KMS-11 (cell line): ENCODE measurements around the gene CAV3.

Experiments
- H2AFZ ChIP-seq: fragments of 200-600 bp; sonication (generic); 2 replicates; pipeline ENCODE4 v1.6.1; 2016; ENCODE audit warnings: antibody characterized with exemption, mixed run types, low read depth
- H3K27ac ChIP-seq: fragments of 200-600 bp; sonication (generic); 2 replicates; pipeline ENCODE4 v1.6.1; 2016; ENCODE audit warnings: mild to moderate bottlenecking, mixed run types
- H3K27me3 ChIP-seq: fragments of 200-600 bp; sonication (generic); 2 replicates; pipeline ENCODE4 v1.6.1; 2017; ENCODE audit warnings: mild to moderate bottlenecking, low read depth, mixed run types, moderate library complexity; ENCODE audit not compliant: insufficient read depth
- H3K36me3 ChIP-seq: fragments of 200-600 bp; sonication (generic); 2 replicates; pipeline ENCODE4 v1.6.1; 2017; ENCODE audit warnings: mild to moderate bottlenecking, mixed run types; ENCODE audit not compliant: insufficient read depth
- H3K4me1 ChIP-seq: fragments of 200-600 bp; sonication (generic); 2 replicates; pipeline ENCODE4 v1.6.1; 2016; ENCODE audit warnings: mild to moderate bottlenecking, low read depth, mixed run types; ENCODE audit not compliant: poor library complexity, severe bottlenecking
- H3K4me2 ChIP-seq: fragments of 200-600 bp; sonication (generic); 2 replicates; pipeline ENCODE4 v1.7.0; 2016; ENCODE audit warnings: mild to moderate bottlenecking, mixed run types
- H3K4me3 ChIP-seq: fragments of 200-600 bp; sonication (generic); IDR thresholded peaks from 2 replicates; pipeline ENCODE4 v1.6.1; 2017; ENCODE audit warnings: low read depth, low read length, mixed read lengths; ENCODE audit not compliant: insufficient read depth
- H3K79me2 ChIP-seq: fragments of 200-600 bp; sonication (generic); 2 replicates; pipeline ENCODE4 v1.6.1; 2016; ENCODE audit warnings: low read depth, mixed run types; ENCODE audit not compliant: insufficient read depth
- H3K9ac ChIP-seq: fragments of 200-600 bp; sonication (generic); 2 replicates; pipeline ENCODE4 v1.6.1; 2016; ENCODE audit warnings: mild to moderate bottlenecking, mixed run types
- H4K20me1 ChIP-seq: fragments of 200-600 bp; sonication (generic); 2 replicates; pipeline ENCODE4 v1.6.1; 2016; ENCODE audit warnings: mild to moderate bottlenecking, mixed run types; ENCODE audit not compliant: insufficient read depth
- CTCF ChIP-seq: fragments of 200-600 bp; sonication (generic); conservative IDR thresholded peaks from 2 replicates; pipeline ENCODE4 v1.6.1; 2017; ENCODE audit warnings: low read depth, mild to moderate bottlenecking, antibody characterized with exemption, low read length, moderate library complexity, mixed read lengths

CAV3 gene

GRCh38 chr3:8775602-8776001 is 42.0 kb downstream of the CAV3 start:
- Histone ChIP-seq H4K20me1 (no peaks in the 10 kb centered on the region), H3K79me2 (no peaks in the 10 kb centered on the region), H3K4me3 (no peak overlapping the region), H3K27ac (no peak overlapping the region), H3K4me2 (no peak overlapping the region), H3K27me3 (no peaks in the 10 kb centered on the region), H3K4me1 (no peaks in the 10 kb centered on the region), H3K36me3 (no peaks in the 10 kb centered on the region), H3K9ac (no peak overlapping the region), H2AFZ (no peak overlapping the region)
- no peak for TF ChIP-seq CTCF

- no peaks in the 10 kb centered on the region for H3K4me1 ChIP-seq
- H3K4me2 ChIP-seq, result no peak overlapping the region
- no peaks in the 10 kb centered on the region for H4K20me1 ChIP-seq
- H3K27me3 ChIP-seq, result no peaks in the 10 kb centered on the region
- no peak overlapping the region for H3K9ac ChIP-seq
- no peak overlapping the region for H2AFZ ChIP-seq
- H3K4me3 ChIP-seq, result no peak overlapping the region
- no peaks in the 10 kb centered on the region for H3K79me2 ChIP-seq
- no peak for TF ChIP-seq CTCF
- H3K36me3 ChIP-seq, result no peaks in the 10 kb centered on the region
- H3K27ac ChIP-seq, result no peak overlapping the region
Measured at GRCh38 chr3:8776406-8776805, 42.8 kb downstream of the CAV3 start.

GRCh38 chr3:8777201-8777977 is 43.8 kb downstream of the CAV3 start:
- Histone ChIP-seq H3K4me2 (no peak overlapping the region), H3K27ac (no peak overlapping the region), H3K79me2 (no peaks in the 10 kb centered on the region), H3K4me3 (no peak overlapping the region), H4K20me1 (no peaks in the 10 kb centered on the region), H3K36me3 (no peaks in the 10 kb centered on the region), H3K4me1 (no peaks in the 10 kb centered on the region), H3K9ac (no peak overlapping the region), H2AFZ (no peak overlapping the region), H3K27me3 (no peaks in the 10 kb centered on the region)
- TF ChIP-seq CTCF, result no peak

GRCh38 chr3:8777978-8778267 is 44.3 kb downstream of the CAV3 start:
- H3K36me3 ChIP-seq, result no peaks in the 10 kb centered on the region
- H3K27me3 ChIP-seq, result no peaks in the 10 kb centered on the region
- H3K9ac ChIP-seq, result no peak overlapping the region
- no peak overlapping the region for H3K4me3 ChIP-seq
- no peak overlapping the region for H2AFZ ChIP-seq
- H3K4me2 ChIP-seq, result no peak overlapping the region
- TF ChIP-seq CTCF, result no peak
- H3K27ac ChIP-seq, result no peak overlapping the region
- H3K4me1 ChIP-seq, result no peaks in the 10 kb centered on the region
- no peaks in the 10 kb centered on the region for H3K79me2 ChIP-seq
- no peaks in the 10 kb centered on the region for H4K20me1 ChIP-seq
